ENCODE results near the gene KIF1A.
A peak's percentile ranks its signal among the peaks of the same experiment; 100 is the strongest.

The KIF1A gene

GRCh38 chr2:240806006-240806405 lies 14.0 kb downstream of the KIF1A start:
- DNase-seq: no peak
- no peak overlapping the region for H3K27ac Mint-ChIP-seq
- no peak for ATAC-seq
- H3K4me3 Mint-ChIP-seq: no peak overlapping the region
- H3K4me1 Mint-ChIP-seq: no peaks in the 10 kb centered on the region
- H3K27me3 Mint-ChIP-seq: peaks cover 38% of the 10 kb centered on the region
- H3K9me3 Mint-ChIP-seq: no peaks in the 10 kb centered on the region

GRCh38 chr2:240803191-240803590 lies 16.8 kb downstream of the KIF1A start:
- Mint-ChIP-seq H3K9me3 (no peaks in the 10 kb centered on the region), H3K27ac (no peak overlapping the region), H3K27me3 (peaks cover 55% of the 10 kb centered on the region), H3K4me3 (no peak overlapping the region), H3K4me1 (no peaks in the 10 kb centered on the region)
- DNase-seq (no peak), ATAC-seq (no peak)

- Mint-ChIP-seq H3K9me3 (no peaks in the 10 kb centered on the region), H3K4me1 (no peaks in the 10 kb centered on the region), H3K27ac (no peak overlapping the region), H3K27me3 (peaks cover 75% of the 10 kb centered on the region), H3K4me3 (no peak overlapping the region)
- DNase-seq (no peak), ATAC-seq (no peak)
Measured at GRCh38 chr2:240799033-240799820, 20.8 kb downstream of the KIF1A start.

GRCh38 chr2:240798327-240798905 lies 21.6 kb downstream of the KIF1A start:
- ATAC-seq (no peak), DNase-seq (no peak)
- Mint-ChIP-seq H3K9me3 (no peaks in the 10 kb centered on the region), H3K27ac (no peak overlapping the region), H3K4me3 (no peak overlapping the region), H3K27me3 (peaks cover 74% of the 10 kb centered on the region), H3K4me1 (no peaks in the 10 kb centered on the region)

GRCh38 chr2:240797914-240798313 lies 22.1 kb downstream of the KIF1A start:
- Mint-ChIP-seq H3K27ac (no peak overlapping the region), H3K27me3 (peaks cover 69% of the 10 kb centered on the region), H3K4me3 (no peak overlapping the region), H3K4me1 (no peaks in the 10 kb centered on the region), H3K9me3 (no peaks in the 10 kb centered on the region)
- no peak for DNase-seq
- ATAC-seq: no peak

GRCh38 chr2:240797500-240797895 lies 22.5 kb downstream of the KIF1A start:
- Mint-ChIP-seq H3K9me3 (no peaks in the 10 kb centered on the region), H3K4me3 (no peak overlapping the region), H3K4me1 (no peaks in the 10 kb centered on the region), H3K27me3 (peaks cover 66% of the 10 kb centered on the region), H3K27ac (no peak overlapping the region)
- DNase-seq (no peak), ATAC-seq (no peak)

- no peak for DNase-seq
- Mint-ChIP-seq H3K4me1 (no peaks in the 10 kb centered on the region), H3K27ac (peak overlapping the region in 1 of 2 donors; percentile 27), H3K9me3 (no peaks in the 10 kb centered on the region), H3K4me3 (no peak overlapping the region), H3K27me3 (peaks cover 62% of the 10 kb centered on the region)
- ATAC-seq: no peak
Measured at GRCh38 chr2:240796543-240797499, 23.2 kb downstream of the KIF1A start.

GRCh38 chr2:240795916-240796510 lies 24.0 kb downstream of the KIF1A start:
- no peaks in the 10 kb centered on the region for H3K4me1 Mint-ChIP-seq
- no peak overlapping the region for H3K4me3 Mint-ChIP-seq
- H3K27ac Mint-ChIP-seq: no peak overlapping the region
- no peak for DNase-seq
- peaks cover 54% of the 10 kb centered on the region for H3K27me3 Mint-ChIP-seq
- no peak for ATAC-seq
- H3K9me3 Mint-ChIP-seq: no peaks in the 10 kb centered on the region

GRCh38 chr2:240795454-240795853 lies 24.6 kb downstream of the KIF1A start:
- H3K9me3 Mint-ChIP-seq: no peaks in the 10 kb centered on the region
- DNase-seq: no peak
- no peaks in the 10 kb centered on the region for H3K4me1 Mint-ChIP-seq
- H3K27ac Mint-ChIP-seq: no peak overlapping the region
- no peak for ATAC-seq
- H3K4me3 Mint-ChIP-seq: no peak overlapping the region
- peaks cover 49% of the 10 kb centered on the region for H3K27me3 Mint-ChIP-seq

- H3K9me3 Mint-ChIP-seq: no peaks in the 10 kb centered on the region
- H3K4me3 Mint-ChIP-seq: no peak overlapping the region
- H3K4me1 Mint-ChIP-seq: peaks cover 5% of the 10 kb centered on the region
- DNase-seq (no peak), ATAC-seq (no peak)
- H3K27me3 Mint-ChIP-seq: peaks cover 37% of the 10 kb centered on the region
- H3K27ac Mint-ChIP-seq: no peak overlapping the region
Measured at GRCh38 chr2:240794178-240794721, 25.8 kb downstream of the KIF1A start.

GRCh38 chr2:240793313-240794177 lies 26.5 kb downstream of the KIF1A start:
- H3K4me3 Mint-ChIP-seq: no peak overlapping the region
- ATAC-seq (no peak), DNase-seq (no peak)
- H3K27ac Mint-ChIP-seq: no peak overlapping the region
- peaks cover 30% of the 10 kb centered on the region for H3K27me3 Mint-ChIP-seq
- no peaks in the 10 kb centered on the region for H3K9me3 Mint-ChIP-seq
- H3K4me1 Mint-ChIP-seq: peaks cover 5% of the 10 kb centered on the region

- Mint-ChIP-seq H3K9me3 (no peaks in the 10 kb centered on the region), H3K27ac (no peak overlapping the region), H3K4me3 (no peak overlapping the region), H3K4me1 (peaks cover 5% of the 10 kb centered on the region), H3K27me3 (peaks cover 25% of the 10 kb centered on the region)
- no peak for ATAC-seq
- no peak for DNase-seq
Measured at GRCh38 chr2:240792629-240793312, 27.2 kb downstream of the KIF1A start.

- ATAC-seq (peak; percentile 54), DNase-seq (no peak)
- Mint-ChIP-seq H3K4me1 (peaks cover 5% of the 10 kb centered on the region), H3K27ac (no peak overlapping the region), H3K4me3 (no peak overlapping the region), H3K27me3 (peaks cover 18% of the 10 kb centered on the region), H3K9me3 (no peaks in the 10 kb centered on the region)
Measured at GRCh38 chr2:240791821-240792628, 28.0 kb downstream of the KIF1A start.
